Muscle layer of duodenum (tissue), 2 donors: ENCODE measurements around the gene DZIP3.

ENCODE experiments used
- H3K27ac ChIP-seq: one replicate; pipeline ENCODE4 v1.7.0; 2013; ENCODE audit warnings: mild to moderate bottlenecking, low read length
- H3K27me3 ChIP-seq: one replicate; pipeline ENCODE4 v1.7.0; 2013; ENCODE audit warnings: low read depth, mild to moderate bottlenecking, control low read depth, low read length
- H3K36me3 ChIP-seq, 2 donors: one replicate each; pipeline ENCODE4 v1.7.0; 2013; ENCODE audit warnings: low read length in 2 of 2, control low read depth in 1 of 2, mild to moderate bottlenecking in 1 of 2; ENCODE audit not compliant: insufficient read depth in 2 of 2, control insufficient read depth in 1 of 2
- H3K4me1 ChIP-seq, 2 donors: one replicate each; pipeline ENCODE4 v1.7.0; 2013; ENCODE audit warnings: low read length in 2 of 2, mild to moderate bottlenecking in 2 of 2, control low read depth in 1 of 2, moderate library complexity in 1 of 2; ENCODE audit not compliant: insufficient read depth in 2 of 2, control insufficient read depth in 1 of 2
- H3K4me3 ChIP-seq, 2 donors: one replicate each; pipeline ENCODE4 v1.7.0; 2013; ENCODE audit warnings: low read length in 2 of 2, low read depth in 1 of 2, mild to moderate bottlenecking in 1 of 2
- H3K9me3 ChIP-seq, 2 donors: one replicate each; pipeline ENCODE4 v1.7.0; 2013; ENCODE audit warnings: low read length in 2 of 2, control low read depth in 1 of 2, mild to moderate bottlenecking in 1 of 2; ENCODE audit not compliant: control insufficient read depth in 1 of 2
- donor health status: healthy.

The DZIP3 gene

GRCh38 chr3:108705045-108705444, 115.5 kb downstream of the DZIP3 start:
- Histone ChIP-seq H3K4me1 (no peaks in the 10 kb centered on the region), H3K9me3 (peaks cover 4 to 9% of the 10 kb centered on the region in 2 donors), H3K27ac (no peak overlapping the region), H3K4me3 (no peak overlapping the region), H3K36me3 (no peaks in the 10 kb centered on the region), H3K27me3 (no peaks in the 10 kb centered on the region)

GRCh38 chr3:108713009-108713516, 123.5 kb downstream of the DZIP3 start:
- Histone ChIP-seq H3K9me3 (no peaks in the 10 kb centered on the region), H3K27me3 (no peaks in the 10 kb centered on the region), H3K4me1 (no peaks in the 10 kb centered on the region), H3K36me3 (no peaks in the 10 kb centered on the region), H3K4me3 (no peak overlapping the region), H3K27ac (no peak overlapping the region)

GRCh38 chr3:108713816-108714215, 124.3 kb downstream of the DZIP3 start:
- Histone ChIP-seq H3K4me3 (no peak overlapping the region), H3K4me1 (no peaks in the 10 kb centered on the region), H3K9me3 (no peaks in the 10 kb centered on the region)

GRCh38 chr3:108718454-108718853, 128.9 kb downstream of the DZIP3 start:
- H3K4me1 ChIP-seq: no peaks in the 10 kb centered on the region
- H3K27ac ChIP-seq: no peak overlapping the region
- no peaks in the 10 kb centered on the region for H3K27me3 ChIP-seq
- H3K36me3 ChIP-seq: no peaks in the 10 kb centered on the region
- H3K4me3 ChIP-seq: no peak overlapping the region
- no peaks in the 10 kb centered on the region for H3K9me3 ChIP-seq

More at GRCh38 chr3:108713816-108714215, 124.3 kb downstream of the DZIP3 start:
- H3K36me3 ChIP-seq: no peaks in the 10 kb centered on the region
- H3K27me3 ChIP-seq: no peaks in the 10 kb centered on the region
- H3K27ac ChIP-seq: no peak overlapping the region

- Histone ChIP-seq H3K36me3 (no peaks in the 10 kb centered on the region), H3K4me1 (no peaks in the 10 kb centered on the region), H3K27ac (no peak overlapping the region), H3K9me3 (no peaks in the 10 kb centered on the region), H3K27me3 (no peaks in the 10 kb centered on the region), H3K4me3 (no peak overlapping the region)
These were observed 129.8 kb downstream of the DZIP3 start for GRCh38 chr3:108719178-108719806.

- H3K27me3 ChIP-seq: no peaks in the 10 kb centered on the region
These were observed 133.2 kb downstream of the DZIP3 start for GRCh38 chr3:108722724-108723123.

GRCh38 chr3:108724101-108724500, 134.6 kb downstream of the DZIP3 start:
- Histone ChIP-seq H3K4me3 (no peak overlapping the region), H3K4me1 (no peaks in the 10 kb centered on the region), H3K27me3 (no peaks in the 10 kb centered on the region), H3K36me3 (no peaks in the 10 kb centered on the region), H3K27ac (no peak overlapping the region), H3K9me3 (no peaks in the 10 kb centered on the region)

More at GRCh38 chr3:108722724-108723123, 133.2 kb downstream of the DZIP3 start:
- Histone ChIP-seq H3K27ac (no peak overlapping the region), H3K36me3 (no peaks in the 10 kb centered on the region), H3K9me3 (no peaks in the 10 kb centered on the region), H3K4me1 (no peaks in the 10 kb centered on the region), H3K4me3 (no peak overlapping the region)

GRCh38 chr3:108728105-108728504, 138.6 kb downstream of the DZIP3 start:
- Histone ChIP-seq H3K9me3 (no peaks in the 10 kb centered on the region), H3K27me3 (no peaks in the 10 kb centered on the region), H3K4me3 (no peak overlapping the region), H3K4me1 (no peaks in the 10 kb centered on the region), H3K27ac (no peak overlapping the region), H3K36me3 (no peaks in the 10 kb centered on the region)

GRCh38 chr3:108728934-108729333, 139.4 kb downstream of the DZIP3 start:
- H3K9me3 ChIP-seq: no peaks in the 10 kb centered on the region
- no peak overlapping the region for H3K27ac ChIP-seq
- H3K4me1 ChIP-seq: no peaks in the 10 kb centered on the region

GRCh38 chr3:108736821-108737220, 147.3 kb downstream of the DZIP3 start:
- Histone ChIP-seq H3K4me1 (no peaks in the 10 kb centered on the region), H3K27ac (no peak overlapping the region), H3K4me3 (no peak overlapping the region), H3K27me3 (peaks cover 4% of the 10 kb centered on the region), H3K36me3 (no peaks in the 10 kb centered on the region), H3K9me3 (no peaks in the 10 kb centered on the region)

More at GRCh38 chr3:108728934-108729333, 139.4 kb downstream of the DZIP3 start:
- Histone ChIP-seq H3K36me3 (no peaks in the 10 kb centered on the region), H3K27me3 (no peaks in the 10 kb centered on the region), H3K4me3 (no peak overlapping the region)

GRCh38 chr3:108742929-108743328, 153.4 kb downstream of the DZIP3 start:
- Histone ChIP-seq H3K27ac (no peak overlapping the region), H3K9me3 (peaks cover 0 to 4% of the 10 kb centered on the region in 2 donors), H3K27me3 (peaks cover 4% of the 10 kb centered on the region), H3K4me1 (no peaks in the 10 kb centered on the region), H3K36me3 (no peaks in the 10 kb centered on the region), H3K4me3 (no peak overlapping the region)
